PFSK-1 (cell line): ENCODE data around the gene FASN.

Experiments used
- POLR2AphosphoS5 ChIP-seq: IDR thresholded peaks from 2 replicates; pipeline ENCODE4 v1.6.1; 2012; ENCODE audit warnings: low read depth, mild to moderate bottlenecking, control low read depth, low read length, moderate library complexity
- TAF1 ChIP-seq: IDR thresholded peaks from 2 replicates; pipeline ENCODE4 v1.6.1; 2012; ENCODE audit warnings: low read length, control low read depth, borderline replicate concordance; ENCODE audit not compliant: insufficient read depth
- TF ChIP-seq, protein P1 (sequence below), 2 experiments: IDR thresholded peaks; 2 replicates each; pipeline versions ENCODE4 v1.6.1 to v1.8.0; 2011 to 2012; ENCODE audit warnings: low read depth in 2 of 2, low read length in 2 of 2, control low read depth in 1 of 2, inconsistent platforms in 1 of 2, mild to moderate bottlenecking in 1 of 2, moderate library complexity in 1 of 2; ENCODE audit not compliant: insufficient read depth in 1 of 2

DNA sequence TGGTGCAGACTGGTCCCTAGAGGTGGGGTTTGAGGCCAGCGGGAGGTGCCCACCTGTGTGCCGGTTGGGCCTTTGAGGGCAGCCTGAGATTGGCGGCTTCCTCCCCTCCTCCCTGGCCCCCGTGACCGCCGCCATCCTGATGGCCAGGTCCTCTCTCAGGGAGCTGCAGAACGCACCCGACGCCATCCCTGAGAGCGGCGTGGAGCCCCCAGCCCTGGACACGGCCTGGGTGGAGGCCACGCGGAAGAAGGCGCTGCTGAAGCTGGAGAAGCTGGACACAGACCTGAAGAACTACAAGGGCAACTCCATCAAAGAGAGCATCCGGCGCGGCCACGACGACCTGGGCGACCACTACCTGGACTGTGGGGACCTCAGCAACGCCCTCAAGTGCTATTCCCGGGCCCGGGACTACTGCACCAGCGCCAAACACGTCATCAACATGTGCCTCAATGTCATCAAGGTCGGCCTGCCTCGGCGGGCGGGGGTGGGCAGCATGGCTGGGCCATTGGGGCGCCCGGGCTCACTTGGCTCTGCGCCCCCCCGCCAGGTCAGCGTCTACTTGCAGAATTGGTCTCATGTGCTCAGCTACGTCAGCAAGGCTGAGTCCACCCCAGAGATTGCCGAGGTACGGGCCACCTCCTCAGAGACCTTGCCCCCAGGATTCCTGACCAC is 43.5 kb downstream of the FASN start:
- TF ChIP-seq TAF1: no peak
- no peak for TF ChIP-seq POLR2AphosphoS5
- TF ChIP-seq, protein P1, sequence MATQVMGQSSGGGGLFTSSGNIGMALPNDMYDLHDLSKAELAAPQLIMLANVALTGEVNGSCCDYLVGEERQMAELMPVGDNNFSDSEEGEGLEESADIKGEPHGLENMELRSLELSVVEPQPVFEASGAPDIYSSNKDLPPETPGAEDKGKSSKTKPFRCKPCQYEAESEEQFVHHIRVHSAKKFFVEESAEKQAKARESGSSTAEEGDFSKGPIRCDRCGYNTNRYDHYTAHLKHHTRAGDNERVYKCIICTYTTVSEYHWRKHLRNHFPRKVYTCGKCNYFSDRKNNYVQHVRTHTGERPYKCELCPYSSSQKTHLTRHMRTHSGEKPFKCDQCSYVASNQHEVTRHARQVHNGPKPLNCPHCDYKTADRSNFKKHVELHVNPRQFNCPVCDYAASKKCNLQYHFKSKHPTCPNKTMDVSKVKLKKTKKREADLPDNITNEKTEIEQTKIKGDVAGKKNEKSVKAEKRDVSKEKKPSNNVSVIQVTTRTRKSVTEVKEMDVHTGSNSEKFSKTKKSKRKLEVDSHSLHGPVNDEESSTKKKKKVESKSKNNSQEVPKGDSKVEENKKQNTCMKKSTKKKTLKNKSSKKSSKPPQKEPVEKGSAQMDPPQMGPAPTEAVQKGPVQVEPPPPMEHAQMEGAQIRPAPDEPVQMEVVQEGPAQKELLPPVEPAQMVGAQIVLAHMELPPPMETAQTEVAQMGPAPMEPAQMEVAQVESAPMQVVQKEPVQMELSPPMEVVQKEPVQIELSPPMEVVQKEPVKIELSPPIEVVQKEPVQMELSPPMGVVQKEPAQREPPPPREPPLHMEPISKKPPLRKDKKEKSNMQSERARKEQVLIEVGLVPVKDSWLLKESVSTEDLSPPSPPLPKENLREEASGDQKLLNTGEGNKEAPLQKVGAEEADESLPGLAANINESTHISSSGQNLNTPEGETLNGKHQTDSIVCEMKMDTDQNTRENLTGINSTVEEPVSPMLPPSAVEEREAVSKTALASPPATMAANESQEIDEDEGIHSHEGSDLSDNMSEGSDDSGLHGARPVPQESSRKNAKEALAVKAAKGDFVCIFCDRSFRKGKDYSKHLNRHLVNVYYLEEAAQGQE (IDR thresholded peaks at IDR 0.05; ENCODE audit: insufficient read depth in 1 of 2, low read depth in 2 of 2, low read length in 2 of 2): no peak
